ENCODE measurements around the gene RABGEF1.
"Not testable (repeated sequence)": the region's sequence is repeated elsewhere in the genome, so short reads cannot be mapped to it uniquely, and the experiment has no call there.

The RABGEF1 gene

DNA sequence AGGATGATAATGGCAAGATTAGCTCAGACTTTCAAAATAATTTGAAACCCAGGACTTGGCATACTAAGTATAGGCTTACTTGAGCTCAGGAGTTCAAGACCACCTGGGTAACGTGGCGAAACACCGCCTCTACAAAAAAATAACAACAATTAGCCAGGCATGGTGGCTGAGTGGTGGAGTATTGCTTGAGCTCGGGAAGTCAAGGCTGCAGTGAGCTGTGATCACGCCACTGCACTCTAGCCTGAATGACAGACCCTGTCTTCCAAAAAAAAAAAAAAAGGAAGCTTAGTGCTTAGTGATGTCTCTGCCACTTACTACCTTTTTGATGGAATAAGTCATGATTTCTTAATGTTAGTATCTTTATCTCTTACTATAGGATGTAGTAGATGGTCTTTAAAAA lies 25.5 kb downstream of the RABGEF1 start:
- DNase-seq, result no peak

GRCh38 chr7:66767486-66767885 lies 27.0 kb downstream of the RABGEF1 start:
- DNase-seq, result not testable (repeated sequence)

DNA sequence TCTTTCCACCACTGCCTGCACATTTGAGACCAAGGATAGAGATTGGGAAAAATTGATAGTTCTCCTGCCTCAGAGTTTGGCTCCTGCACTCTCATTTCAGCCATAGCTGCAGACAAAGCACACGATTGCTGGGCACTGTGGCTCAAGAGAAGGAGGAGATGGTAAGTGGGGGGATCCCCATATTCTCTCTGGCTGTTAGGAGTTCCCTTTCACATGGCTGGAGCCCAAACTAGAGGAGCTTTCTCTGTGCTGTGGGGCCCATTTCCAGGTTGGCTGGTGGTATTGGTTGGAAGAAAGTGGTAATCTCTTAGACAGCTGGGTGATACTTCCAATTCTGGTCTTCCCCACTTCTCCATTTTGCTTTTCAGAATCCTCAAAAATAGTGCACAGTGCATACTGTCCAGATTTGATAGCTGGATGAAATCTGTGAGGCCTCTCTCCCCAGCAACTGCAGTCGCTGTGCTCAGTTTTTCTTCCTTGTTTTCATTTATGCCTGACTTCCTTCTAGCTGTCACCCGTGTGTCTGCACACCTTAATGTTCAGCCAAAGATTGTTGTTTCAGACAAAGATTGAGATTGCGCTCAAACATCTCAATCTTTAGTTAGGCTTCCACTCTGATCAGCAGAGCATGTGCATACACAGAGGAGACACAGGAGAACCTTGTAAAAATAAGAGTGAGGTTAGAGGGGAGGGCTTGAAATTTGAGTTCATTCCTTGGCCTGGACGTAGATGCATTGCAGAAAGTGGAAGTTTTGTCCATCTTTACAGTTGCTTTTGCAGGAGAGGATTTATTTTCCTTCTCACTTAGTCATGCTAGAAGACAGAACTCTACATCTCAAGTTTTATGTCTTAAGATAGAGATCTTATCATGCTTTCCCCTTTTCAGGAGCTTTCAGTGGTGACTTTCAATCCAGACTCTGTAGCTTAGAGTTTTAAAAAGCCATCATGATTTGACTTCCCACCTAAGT lies 28.6 kb downstream of the RABGEF1 start:
- no peak for DNase-seq

GRCh38 chr7:66769833-66770512 lies 29.4 kb downstream of the RABGEF1 start:
- no peak for DNase-seq

- DNase-seq, result no peak
These were observed 31.3 kb downstream of the RABGEF1 start for GRCh38 chr7:66771795-66772194.

GRCh38 chr7:66773744-66774143 lies 33.2 kb downstream of the RABGEF1 start:
- not testable (repeated sequence) for DNase-seq

- not testable (repeated sequence) for DNase-seq
These were observed 35.9 kb downstream of the RABGEF1 start for GRCh38 chr7:66776383-66776782.

GRCh38 chr7:66776800-66777442 lies 36.4 kb downstream of the RABGEF1 start:
- no peak for DNase-seq

DNA sequence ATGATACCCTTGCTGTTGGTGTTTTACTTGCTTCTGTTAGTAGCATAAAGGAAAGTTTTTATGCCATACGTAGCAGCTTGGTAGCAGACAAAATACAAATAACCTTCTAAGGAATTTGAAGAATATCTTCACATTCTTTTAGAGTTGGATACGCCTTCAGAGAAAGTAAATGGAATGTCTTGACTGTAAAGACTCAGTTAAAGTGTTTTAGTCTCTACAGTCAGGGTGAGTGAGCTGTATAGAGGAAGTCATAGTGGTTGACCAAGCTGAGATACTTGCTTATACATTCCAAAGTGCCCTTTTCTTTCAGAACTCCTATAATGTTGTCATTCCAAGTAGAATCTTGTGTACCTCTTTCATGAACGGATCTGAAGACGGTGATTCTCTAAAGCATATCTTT lies 37.7 kb downstream of the RABGEF1 start:
- DNase-seq, result no peak

GRCh38 chr7:66779669-66780409 lies 39.3 kb downstream of the RABGEF1 start:
- DNase-seq, result no peak

GRCh38 chr7:66781408-66782090 lies 41.0 kb downstream of the RABGEF1 start:
- no peak for DNase-seq

DNA sequence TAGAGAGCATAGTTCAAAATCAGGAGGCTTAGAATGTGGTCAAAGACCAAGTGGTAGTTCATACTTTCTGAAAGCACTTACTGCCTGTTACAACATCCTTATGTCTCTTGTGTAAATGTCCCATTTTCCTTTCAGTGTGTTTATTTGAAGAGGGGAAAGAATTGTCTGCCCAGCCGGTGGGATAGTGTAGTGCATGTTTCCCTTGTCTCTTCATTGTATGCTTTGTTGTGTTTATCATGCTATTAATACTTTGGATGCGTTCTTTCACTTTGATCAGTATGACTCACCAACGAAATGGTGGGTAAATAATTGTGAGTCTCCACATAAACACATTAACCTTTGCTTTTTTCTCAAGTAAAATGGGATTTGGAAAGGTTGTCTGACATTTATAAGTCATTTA lies 42.3 kb downstream of the RABGEF1 start:
- DNase-seq, result not testable (repeated sequence)

GRCh38 chr7:66783887-66784595 lies 43.5 kb downstream of the RABGEF1 start:
- DNase-seq, result not testable (repeated sequence)

GRCh38 chr7:66790196-66790595 lies 49.7 kb downstream of the RABGEF1 start:
- no peak for DNase-seq

- no peak for DNase-seq
These were observed 50.2 kb downstream of the RABGEF1 start for GRCh38 chr7:66790725-66791124.

DNA sequence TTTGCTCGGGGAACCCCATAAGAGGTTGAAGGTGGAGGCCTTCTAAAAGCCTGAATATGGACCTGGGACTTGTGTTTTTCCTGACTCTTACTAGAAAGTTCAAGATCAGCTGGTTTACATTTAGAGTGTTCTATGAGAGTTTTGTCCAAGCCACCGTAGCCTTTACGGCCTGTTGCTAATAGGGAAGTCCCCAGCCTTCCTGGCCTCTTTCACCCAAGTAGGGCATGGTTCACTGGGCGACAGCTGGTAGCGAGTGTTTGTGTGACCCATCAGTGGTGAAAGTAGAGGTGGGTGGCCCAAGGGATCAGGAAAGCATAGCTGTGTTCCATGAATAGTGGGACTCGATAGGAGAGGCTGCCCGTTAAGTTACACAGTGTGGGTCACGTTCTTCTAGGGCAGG lies 60.1 kb downstream of the RABGEF1 start:
- no peak for DNase-seq

DNA sequence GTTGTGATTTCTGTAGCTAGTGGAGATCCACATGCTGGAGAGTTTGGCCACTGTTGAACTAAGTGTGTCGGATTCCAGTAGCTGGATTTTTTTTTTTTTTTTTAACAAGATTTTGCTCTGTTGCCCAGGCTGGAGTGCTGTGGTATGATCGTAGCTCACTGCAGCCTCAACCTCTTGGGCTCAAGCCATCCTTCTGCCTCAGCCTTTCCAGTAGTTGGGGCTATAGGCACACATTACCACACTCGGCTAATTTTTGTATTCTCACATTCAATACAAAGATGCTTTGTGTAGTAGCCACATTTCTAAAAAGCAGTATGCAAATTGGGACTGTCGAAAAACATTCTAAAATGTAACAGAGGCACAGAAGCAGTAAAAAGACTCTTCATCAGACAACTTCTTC lies 63.5 kb downstream of the RABGEF1 start:
- DNase-seq, result no peak

DNA sequence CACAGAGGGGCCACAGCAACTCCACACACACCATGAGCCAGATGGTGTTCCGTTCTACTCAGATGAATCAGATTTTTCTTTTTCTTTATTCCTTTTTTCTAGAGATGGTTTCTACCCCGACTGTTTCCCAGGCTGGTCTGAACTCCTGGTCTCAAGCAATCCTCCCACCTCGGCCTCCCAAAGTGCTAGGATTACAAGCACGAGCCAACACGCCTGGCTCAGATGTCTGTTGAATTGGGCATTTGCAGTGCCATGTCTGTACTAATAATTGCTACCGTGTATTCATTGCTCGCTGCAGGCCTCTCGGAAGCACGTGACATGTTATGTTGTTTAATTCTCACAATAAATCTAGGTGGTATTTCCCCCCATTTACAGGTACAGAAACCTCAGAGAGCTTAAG lies 67.2 kb downstream of the RABGEF1 start:
- no peak for DNase-seq

DNA sequence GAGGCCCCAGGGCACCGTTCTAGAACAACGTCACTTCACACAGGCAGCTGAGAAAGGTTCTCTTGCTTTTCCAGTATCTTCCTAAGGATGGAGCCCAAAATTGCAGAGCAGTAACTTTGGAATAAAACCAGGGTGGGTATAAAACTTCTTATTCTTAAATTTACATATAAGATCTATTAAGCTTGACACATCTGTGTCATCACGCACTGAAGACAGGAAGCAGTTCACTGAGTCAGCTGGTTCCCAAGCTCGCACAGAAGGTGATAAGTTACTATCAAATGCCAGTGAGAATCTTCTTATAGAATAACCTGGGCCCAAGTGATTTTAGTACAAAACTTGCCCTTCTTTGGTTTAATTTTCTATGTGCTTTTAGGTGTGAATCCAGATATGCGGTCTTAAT lies 70.2 kb downstream of the RABGEF1 start:
- DNase-seq, result no peak

DNA sequence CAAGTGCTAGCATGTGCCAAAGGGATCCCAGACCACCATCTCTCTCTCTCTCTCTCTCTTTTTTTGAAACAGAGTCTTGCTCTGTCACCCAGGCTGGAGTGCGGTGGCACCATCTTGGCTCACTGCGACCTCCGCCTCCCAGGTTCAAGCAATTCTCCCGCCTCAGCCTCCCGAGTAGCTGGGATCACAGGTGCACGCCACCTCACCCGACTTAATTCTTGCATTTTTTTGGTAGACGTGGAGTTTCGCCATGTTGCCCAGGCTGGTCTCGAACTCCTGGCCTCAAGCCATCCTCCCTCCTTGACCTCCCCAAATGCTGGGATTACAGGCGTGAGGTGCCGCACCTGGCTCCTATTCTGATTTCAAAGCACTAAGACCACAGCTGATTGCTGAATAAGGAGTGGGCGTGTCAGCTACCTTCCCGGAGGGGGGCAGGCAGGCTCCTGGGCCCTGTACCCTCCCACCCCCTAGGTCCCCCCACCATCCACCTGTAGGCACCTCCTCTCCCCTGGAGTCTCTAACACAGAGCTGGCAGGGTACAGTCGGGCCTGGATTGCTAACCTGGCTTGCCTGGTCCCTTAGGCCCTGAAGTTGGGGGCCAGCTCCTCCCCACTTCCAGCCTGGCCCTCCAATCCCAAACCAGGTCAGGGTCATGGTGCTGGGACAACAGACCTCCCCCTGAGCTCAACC lies 74.8 kb downstream of the RABGEF1 start:
- not testable (repeated sequence) for DNase-seq

- DNase-seq, result no peak
These were observed 75.4 kb downstream of the RABGEF1 start for GRCh38 chr7:66815951-66816350.
